HG03025 (cell line): ENCODE results near the gene TASP1.

ENCODE experiments used
- ATAC-seq: cut with Tn5 transposase; IDR thresholded peaks from one replicate; pipeline ENCODE4 v1.9.1; 2021; ENCODE audit warnings: mild to moderate bottlenecking, moderate library complexity; ENCODE audit not compliant: unreplicated experiment, low FRiP score

TASP1 gene

DNA sequence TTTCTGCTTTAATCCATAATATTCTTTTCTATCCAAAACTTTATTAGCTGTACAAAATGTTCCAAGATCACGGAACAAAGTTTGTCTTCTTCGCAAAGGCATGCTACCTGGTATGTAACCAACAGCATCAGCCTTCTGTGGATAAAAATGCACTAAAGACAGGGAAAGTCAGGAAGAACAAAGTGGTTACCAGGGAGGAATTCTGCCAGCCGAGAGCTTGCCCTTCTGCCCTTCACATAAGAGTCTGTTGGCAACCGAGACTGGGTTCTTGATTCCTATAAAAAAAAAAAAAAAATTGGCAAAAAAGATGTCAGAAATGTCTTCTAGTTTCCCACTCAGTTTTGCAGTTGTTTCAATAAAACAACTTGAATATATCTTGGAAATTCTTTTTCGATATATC is 58.0 kb downstream of the TASP1 start:
- no peak for ATAC-seq

DNA sequence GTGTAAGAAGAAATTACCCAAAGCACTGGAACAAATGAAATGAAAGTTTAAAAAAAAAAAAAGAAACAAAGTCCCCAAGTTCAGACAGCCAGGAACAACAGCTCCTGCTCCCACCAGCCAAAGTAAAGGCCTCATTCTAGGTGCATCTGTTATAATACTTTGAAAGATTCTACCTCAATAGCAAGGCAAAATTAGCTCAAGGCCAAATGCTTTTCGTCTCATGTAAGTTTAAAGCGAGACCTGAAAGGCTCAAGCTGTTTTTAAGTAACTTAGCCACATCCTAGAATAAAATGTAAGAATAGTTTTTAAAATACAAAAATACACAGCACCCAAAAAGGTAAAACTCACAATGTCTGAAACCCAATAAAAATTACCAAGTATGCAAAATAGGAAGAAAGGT is 64.7 kb downstream of the TASP1 start:
- ATAC-seq, result no peak

DNA sequence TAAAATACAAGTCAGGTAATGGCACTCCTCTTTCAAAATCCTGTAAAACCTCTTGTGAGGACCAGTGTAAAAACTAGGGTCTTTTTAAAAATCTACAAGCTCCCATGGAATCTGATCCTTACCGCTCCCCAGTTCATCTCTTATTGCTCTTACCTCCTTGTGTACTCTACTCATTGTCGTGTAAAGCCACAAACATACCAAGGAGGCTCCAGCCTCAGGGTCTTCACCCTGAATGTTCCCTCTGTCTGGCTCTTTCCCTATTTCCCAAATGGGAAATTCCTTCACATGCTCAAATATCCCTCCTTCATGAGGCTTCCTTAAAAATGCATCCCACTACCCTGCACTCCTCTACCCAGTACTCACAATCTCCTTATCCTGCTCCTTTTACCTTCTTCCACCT is 67.1 kb downstream of the TASP1 start:
- no peak for ATAC-seq

DNA sequence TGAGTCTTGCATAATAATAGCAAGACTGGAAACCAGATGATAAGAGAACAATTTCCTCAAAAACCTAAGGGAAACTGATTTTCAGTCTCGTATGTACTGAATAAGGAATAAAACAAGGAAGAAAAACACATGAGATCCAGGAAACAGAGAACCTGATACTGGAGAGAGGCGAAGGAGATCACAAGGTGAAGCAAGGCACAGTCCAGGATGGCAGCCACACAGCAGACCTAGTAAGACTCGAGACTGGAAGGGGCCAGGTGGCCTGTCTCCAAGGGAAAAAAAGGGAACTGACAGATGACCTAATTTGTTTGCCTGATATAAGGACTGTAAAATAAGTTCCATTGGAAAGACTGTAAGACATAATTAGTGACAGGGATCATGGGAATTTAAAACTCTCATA is 71.1 kb downstream of the TASP1 start:
- ATAC-seq, result no peak

DNA sequence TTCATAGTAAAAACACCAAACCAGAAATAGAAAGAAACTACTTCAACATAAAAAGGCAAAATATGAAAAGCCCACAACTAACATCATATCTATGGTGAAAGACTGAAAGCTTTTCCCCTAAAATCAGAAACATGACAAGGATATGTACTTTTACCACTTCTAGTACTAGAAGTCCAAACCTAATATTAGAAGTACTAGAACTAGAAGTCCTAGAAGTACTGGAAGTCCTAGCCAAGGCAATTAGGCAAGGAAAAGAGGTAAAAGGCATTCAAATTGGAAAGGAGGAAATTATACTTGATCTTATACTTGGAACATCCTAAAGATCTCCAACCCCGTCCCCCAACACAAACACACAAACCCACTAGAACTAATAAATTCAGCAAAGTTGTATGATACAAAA is 74.9 kb downstream of the TASP1 start:
- no peak for ATAC-seq

DNA sequence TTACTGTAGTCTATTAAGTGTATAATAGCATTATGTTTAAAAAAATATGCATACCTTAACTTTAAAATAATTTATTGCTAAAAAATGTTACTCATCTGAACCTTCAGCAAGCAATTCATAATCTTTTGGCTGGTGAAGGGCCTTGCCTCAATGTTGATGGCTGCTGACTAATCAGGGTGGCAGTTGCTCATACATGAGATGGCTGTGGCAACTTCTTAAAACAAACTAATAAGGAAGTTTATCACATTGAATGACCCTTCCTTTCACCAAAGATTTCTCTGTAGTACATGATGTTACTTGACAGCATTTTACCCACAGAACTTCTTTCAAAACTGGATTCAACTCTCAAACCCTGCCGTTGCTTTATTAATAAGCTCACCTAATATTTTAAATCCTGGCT is 84.0 kb downstream of the TASP1 start:
- ATAC-seq, result no peak

DNA sequence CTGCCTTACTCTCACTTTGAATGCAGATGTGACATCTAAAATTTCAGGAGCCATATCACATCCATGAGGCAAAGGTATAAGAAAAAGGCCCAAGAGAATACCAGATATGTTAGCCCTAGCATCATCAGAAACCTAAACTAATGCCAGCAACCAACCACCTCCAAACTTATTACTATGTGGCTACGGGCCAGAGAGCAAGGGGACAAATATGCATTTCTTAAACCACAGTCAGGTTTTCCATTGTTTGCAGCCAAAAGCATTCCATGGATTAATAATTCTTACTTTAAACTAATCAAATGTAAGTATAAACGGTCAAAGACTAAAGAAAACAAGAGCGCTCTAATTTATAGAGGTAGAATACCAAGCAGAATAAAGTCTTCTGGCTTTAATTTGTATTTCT is 84.7 kb downstream of the TASP1 start:
- ATAC-seq, result no peak

DNA sequence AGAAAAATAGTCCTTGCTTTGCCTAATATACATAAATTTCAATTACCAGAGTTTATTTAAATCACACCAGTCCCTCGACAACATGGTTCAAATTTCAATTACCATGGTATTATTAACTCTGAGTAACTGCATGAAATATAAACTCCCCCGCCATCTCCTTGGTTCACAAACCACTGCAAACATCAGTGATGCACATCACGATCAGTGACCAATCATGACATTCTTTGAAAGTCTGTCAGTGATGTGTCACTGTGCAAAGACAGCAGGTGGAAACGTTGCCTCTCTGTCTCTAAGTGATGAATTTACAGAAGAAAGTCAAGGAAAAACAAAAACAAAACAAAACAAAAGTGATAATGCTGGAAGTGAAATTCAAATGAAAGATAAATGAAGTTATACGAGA is 86.7 kb downstream of the TASP1 start:
- ATAC-seq, result no peak

DNA sequence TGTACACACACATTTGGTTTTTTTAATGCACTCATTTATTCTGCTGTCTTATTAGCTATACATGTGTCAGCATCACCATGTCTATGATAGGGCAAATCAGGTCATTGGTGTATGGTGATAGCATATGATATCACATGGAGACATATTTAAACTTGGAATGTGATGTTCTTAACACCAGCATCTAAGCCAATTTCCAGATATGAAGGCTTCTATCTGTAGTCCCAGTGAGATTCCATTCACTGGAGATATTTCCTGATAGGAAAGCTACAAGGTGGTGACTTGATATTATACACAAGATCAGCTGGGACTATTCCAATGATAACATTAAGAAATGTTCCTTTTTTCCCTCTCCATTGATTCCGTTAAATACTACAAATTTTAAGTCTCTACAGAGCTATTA is 89.3 kb downstream of the TASP1 start:
- no peak for ATAC-seq

DNA sequence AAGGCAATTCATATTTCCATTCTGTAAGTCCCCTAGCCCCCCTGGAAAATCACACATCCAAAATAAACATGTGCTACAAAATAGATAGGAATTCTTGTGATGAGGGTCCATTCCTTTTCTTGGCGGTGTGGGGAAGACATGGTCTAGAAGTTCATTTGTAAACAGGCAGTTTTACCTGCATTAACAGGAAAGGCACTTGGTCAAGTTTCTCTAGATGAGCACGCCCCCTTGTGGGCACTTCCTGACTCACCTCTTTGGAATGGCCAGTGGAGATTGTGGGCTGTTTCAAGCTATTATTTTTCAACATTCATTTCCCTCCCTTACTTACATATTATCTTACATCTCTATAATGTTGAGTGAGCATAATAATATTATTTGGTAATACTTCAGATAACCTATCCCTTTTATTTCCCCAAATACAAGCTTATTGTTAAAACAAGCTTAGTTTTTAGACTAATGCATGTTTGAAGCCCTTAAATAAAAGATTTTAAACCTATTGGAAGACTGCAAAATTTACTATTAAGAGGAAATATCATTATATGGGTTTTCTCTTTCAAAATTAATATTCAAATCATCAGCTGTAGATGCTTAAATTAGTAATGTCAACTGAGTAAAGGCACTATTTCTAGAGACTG is 92.1 kb downstream of the TASP1 start:
- ATAC-seq, result no peak

DNA sequence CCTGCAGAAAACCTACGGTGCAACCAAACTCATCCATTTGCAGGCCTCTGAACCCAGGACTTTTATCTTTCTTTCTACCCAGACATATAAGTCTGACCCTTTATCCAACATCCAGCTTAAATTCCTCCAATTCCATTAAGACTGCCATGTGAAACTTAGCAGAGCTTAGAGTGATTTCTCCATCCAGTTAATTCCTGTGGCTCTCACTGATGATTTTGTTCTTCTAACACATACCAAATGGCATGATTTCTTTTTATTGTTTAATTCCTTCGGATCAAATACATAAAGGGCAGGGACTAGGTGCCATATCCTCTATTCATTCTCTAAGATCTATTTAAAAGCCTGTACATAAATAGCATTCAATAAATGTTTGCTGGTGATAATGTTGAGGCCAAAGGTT is 92.9 kb downstream of the TASP1 start:
- no peak for ATAC-seq

DNA sequence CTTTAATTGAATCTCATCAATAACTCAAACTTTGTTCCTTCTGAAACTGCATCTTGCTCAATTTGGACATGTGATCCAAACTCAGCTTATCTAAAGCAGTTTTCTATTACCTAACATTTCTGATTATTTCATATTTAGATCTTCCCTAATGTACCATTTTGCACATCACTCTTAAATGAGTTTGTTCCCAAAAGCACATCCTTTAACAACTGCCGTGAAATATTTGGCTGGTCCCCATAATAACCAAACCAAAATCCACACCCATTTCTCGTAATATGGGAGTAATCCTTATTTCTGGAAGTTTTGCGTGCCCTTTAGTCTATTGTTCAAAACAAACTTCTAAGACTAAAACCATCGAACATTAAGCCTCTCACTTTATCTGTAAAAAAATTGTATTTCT is 94.9 kb downstream of the TASP1 start:
- no peak for ATAC-seq

DNA sequence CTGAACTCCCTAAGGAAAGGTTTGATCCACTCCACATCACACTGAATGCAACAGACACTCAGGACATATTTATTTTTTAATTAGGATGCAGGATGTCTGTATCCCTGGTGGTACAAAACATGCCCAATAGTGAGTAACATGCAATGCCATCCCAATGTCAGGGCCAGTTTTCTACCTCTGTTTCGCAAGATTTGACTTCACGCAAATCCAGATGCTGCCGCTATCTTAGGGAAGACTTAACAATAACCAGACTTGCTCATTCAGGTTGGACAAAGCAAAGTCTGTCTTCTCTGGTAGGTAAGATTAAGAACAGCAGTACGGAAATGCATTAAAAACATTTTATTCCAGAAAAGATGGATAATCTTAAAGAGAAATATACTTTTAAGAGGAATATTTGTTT is 103.1 kb downstream of the TASP1 start:
- no peak for ATAC-seq

DNA sequence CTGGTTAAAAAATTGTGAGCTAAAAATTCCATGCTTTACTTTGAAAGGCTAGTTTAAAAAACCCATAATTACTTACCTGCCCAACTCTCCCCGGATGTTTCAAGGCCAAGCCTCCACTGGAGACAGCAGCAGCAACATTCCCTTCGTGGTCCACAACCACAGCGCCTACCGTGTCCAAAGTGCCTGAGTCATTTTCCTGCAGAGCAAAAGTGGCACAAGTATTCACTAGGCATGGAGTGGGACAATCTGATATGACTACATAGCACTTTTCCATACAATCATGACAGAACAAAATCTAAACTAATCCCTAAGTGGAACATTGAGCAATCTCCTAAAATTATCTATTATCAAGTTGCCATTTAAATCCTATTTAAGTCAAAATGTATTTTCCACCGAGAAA is 104.8 kb downstream of the TASP1 start:
- no peak for ATAC-seq

DNA sequence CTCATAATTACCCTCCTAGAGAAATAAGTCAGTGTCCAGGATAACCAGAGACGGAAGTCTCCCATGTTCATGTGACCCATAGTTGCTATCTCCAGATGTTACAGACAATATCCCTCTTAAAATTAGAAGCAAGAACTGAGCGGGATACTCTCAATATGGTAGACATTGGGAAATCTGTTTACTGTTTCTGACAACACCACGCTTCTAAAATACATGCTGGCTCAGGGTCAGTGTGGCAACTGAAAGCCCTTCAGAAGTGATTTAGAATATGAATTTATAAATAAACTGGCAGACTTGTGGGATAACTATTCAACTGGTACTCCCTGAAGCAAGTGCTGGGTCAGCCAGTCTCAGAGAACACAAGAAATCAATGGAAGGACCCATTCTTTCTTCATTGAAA is 108.6 kb downstream of the TASP1 start:
- no peak for ATAC-seq

DNA sequence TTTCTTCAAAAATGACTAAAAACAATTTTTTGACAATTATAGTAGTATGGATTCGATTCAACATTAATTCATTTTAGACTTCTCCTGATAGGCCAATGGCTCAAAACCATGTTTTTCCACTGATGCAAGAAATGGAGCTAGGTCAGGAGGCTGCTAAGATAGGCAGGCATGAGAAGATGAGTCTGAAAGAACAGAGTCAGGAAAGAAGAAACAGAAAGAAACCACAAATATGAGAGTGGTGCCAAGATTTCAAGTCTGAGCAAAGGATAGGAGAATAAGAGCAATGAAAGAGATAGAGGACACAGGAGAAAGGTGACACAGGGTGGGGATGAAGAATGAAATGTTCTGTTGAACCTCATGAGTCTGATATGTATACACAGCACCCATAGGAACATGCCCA is 112.2 kb downstream of the TASP1 start:
- ATAC-seq, result no peak

DNA sequence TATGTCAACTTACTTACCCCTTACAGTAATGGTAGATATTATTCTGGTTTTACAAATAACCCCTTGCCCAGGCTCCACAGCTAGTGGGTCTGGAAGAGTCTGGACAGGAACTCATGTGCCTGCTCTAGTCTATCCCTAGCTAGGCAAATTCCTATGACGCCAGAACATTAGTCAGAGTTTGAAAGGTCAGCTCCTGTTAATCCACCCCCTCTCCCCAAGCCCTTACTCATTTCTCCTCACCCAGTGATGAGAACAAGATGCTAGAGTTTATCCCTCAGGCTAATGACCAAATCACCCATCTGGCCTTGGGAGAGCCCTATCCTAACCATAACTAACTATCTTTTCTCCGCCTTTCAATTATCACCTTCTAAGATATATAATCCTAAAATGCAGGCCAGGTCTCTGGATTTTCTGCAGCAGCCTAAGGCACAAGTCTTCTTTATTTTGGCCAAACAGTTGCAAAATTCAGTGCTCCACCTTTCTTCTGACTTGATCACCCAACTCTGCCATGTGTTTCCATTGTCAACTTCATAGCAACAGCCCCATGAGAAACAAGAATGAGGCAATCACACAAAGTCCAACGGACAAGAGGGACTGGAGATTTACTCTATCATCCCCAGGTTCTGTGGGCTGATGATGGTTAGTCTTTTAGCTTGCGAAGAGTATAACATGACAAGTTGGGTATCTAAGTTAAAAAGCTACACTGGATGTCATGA is 113.3 kb downstream of the TASP1 start:
- ATAC-seq, result no peak

DNA sequence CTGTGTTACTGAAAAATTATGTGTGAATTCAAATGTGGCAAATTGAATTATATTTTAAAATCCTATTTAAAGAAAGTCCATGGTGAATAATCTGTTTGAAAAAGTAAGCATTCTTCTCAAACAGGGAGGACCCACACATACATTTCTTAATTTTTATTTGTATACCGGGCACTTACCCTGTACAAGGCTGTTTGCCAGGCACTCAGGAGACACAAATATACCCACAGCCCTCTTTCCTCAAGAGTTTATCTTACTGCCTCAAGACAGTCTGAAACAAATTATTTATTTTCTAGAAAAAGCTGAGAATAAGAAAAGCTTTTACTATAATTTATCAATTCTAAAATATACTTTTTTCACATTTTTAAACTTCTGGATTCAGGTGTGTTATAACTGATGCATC is 114.4 kb downstream of the TASP1 start:
- no peak for ATAC-seq

DNA sequence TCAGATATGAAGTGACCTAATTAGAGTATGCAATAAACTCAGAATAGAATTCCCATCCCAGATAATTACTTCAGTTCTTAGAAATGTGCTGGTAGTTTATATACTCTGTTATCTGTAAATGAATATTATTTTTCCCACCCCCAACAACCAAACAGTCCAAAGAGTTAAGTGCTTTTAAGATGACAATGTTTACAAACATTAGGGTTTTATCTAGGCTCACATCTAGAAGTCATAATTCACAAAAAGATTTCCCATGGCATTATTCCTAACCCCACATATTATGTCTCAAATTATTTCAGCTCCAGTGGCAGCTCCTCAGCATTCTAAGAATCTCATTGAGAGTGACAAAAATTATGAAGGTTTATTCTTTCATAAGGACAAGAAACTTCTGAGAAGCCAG is 120.9 kb downstream of the TASP1 start:
- ATAC-seq, result no peak

DNA sequence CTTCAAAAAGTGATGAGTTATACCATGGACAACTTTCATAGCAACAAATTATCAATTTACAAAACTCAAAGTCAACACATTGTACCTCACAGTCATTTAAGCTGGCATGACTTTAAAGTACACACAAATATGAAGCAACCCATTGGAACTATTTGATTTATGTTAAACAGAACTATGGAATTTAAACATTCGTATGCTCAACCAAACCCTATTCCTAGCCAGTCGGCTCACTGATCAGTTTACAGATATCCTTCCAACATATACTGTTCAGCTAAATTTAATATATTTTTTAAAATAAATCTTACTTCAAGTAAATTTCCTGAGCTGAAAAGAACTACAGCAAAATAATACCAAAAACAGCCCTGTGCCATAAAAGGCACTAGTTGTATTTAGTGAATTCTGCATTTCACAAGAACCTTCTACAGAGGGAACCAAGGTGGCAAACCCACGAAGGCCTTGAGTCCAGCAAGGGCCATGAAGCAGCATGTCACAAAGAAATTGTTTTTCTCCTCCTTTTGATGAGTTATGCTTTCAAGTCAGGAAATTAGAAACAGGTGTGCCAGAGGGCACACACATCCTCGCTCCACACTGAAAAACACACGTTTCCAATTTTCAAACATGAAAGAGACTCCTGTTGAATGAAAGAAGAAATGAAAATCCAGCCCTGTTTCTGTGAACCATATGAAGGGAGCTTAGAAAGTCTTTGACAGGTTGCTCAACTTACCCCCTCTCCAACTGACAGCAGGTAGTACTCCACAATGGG is 122.8 kb downstream of the TASP1 start:
- no peak for ATAC-seq

DNA sequence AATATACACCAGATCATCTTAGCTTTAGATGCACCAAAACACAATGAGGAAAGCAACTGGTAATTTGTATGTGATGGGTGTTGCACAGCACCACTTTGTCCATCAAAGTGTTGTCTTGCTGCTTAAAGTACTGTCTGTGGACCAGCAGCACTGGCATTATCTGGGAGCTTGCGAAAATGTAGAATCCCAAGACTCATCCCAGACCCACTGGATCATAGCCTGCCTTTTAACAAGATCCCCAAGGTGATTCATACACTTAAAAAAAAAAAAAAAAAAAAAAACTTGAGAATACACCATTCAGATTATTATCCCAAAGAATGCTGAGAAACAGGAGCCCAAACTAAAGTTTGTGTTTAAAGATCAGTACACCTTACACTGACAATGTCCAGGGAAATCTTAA is 123.4 kb downstream of the TASP1 start:
- ATAC-seq, result no peak
